Inflammatory macrophage treated with lipopolysaccharide for 1 hour (primary cell): ENCODE results near the gene B3GNT3.

Experiments
- DNase-seq, 2 donors: peaks; one replicate each; pipeline ENCODE4 v3.0.0-alpha.2; 2020 to 2022

Gene B3GNT3, protein sequence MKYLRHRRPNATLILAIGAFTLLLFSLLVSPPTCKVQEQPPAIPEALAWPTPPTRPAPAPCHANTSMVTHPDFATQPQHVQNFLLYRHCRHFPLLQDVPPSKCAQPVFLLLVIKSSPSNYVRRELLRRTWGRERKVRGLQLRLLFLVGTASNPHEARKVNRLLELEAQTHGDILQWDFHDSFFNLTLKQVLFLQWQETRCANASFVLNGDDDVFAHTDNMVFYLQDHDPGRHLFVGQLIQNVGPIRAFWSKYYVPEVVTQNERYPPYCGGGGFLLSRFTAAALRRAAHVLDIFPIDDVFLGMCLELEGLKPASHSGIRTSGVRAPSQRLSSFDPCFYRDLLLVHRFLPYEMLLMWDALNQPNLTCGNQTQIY

DNA sequence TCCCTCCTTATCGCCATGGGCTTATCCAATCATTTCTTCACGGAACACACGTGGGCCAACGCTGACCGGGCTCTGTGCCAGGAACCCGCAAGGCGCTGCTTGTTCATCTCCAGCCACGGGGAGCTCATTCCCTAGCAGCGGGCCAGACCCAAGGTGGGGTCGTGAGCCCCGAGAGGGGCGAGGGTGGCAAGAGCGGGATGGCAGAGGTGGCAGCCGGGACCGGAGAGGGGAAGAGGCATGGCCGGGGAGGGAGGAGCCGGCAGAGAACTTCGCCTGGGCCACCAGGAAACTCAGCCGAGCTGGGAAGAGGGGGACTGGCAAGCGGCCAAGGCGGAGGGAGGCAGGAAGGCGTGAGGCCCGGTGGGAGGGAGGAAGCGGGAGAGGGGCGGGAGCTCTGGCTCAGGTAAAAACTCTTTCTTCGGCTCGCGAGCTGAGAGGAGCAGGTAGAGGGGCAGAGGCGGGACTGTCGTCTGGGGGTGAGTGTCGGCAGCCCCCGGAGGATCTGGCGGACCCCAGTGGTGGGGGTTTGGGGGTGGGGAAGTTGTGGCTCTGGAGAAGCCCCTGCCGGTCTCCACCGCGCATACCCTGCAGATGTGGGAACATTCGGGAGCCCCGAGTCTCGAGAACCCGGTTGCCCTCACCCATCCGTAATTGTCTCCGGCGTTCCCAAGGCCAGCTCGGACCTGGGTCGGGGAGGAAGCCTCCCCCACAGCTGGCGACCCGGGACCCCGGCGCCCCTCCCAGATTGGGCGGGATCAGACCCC is at the start of gene B3GNT3:
Gene B3GNT3 (plus strand): TSS at position 408 of the 764 bp plus-strand sequence. CDS start 12,670 bp downstream, outside the sequence.
- DNase-seq: peak in 1 of 2 donors; percentile 23

DNA sequence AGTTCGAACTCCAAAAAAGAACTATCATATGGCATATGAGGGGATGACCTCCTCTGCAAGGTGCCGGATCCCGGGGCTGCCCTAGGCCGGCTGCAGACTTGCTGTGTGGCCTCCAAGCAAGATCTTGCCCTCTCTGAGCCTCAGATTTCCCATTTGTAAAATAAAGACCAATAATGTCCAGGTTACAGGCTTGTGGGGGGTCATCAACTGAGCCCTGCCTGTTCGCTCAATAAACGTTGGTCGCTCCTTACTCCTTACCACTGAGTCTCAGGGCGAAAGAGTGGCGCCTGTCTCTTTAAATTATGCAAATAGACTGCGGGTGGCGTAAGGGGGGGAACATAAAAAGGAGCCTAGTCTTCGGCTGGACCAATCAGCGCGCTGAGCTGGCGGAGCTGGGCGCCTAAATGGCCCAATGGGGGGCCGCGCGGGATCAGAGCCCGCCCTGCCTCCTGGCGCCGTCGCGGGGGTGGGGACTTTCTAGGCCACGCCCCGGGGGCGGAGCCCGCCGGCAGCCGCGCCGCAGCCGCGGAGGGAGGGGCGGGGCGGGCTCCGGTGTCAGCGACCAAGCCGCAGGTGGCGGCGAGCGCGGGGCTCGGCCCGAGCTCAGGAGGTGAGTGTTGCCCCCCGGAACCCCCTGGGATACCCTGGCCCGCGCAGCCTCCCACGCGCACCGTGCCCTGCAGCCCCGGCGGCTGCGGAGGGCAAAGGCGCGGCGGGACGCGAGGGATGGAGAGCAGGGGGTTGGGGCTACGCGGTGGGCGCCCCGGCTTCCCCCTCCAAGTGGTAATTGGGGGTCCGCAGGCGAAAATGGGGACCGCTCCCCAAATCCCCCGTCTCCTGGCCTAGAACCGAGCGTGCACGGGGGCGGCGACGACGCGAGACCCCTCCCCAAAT is 47.5 kb upstream of the B3GNT3 start:
- DNase-seq: peak; percentile 95 to 96

DNA sequence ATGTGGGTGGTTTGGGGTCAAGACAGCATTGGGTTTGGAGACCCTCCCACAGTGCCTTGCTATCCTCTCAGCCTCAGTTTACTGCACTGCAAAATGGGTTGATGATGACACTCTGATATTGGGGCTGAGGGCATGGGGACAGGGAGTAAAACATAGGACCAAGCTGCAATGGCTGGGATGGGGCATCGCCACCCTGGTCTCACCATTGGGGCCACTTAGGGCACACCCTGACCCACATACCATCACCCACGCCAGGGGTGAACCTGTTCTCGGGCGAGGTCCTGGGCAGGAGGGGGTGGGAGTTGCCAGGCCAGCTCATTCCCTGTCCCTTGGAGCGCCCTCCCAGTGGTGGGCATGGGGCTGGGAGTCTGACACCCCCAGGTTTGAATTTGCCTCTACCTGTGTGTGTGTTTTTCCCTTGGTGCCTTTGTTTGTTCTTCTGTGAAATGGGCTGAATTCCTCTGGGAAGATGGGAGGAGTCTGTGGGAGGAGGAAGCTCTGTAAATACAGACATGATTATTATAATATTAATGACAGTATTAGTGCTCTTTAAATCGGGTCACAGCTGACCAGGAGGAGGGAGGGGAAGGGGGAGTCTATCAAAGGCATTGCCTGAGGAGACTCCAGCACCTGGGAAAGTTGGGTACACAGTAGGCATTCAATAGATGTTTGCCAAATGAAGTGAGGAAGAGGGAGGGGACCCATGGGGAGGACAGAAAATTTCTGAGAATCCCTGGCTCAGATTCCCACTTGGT is 45.9 kb upstream of the B3GNT3 start:
- DNase-seq: no peak

DNA sequence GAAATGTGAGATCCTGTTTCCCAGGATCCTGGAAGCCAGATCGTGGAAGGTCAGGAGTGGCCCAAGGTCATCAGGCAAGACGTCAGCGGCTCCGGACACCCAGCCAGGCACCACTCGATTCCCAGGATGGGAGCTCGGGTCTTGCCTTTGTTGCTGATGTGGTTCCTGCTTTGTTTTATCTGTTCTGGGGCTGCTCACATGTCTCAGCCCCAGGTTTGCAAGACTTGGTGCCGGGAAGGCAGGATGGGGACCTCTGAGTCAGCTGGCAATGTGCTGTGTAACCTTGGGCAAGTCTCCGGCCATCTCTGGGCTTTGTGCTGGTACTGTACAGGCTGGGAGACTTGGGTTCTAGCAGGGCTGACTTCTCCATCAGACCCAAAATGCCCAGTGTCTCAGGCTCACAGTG is 45.0 kb upstream of the B3GNT3 start:
- DNase-seq: no peak

DNA sequence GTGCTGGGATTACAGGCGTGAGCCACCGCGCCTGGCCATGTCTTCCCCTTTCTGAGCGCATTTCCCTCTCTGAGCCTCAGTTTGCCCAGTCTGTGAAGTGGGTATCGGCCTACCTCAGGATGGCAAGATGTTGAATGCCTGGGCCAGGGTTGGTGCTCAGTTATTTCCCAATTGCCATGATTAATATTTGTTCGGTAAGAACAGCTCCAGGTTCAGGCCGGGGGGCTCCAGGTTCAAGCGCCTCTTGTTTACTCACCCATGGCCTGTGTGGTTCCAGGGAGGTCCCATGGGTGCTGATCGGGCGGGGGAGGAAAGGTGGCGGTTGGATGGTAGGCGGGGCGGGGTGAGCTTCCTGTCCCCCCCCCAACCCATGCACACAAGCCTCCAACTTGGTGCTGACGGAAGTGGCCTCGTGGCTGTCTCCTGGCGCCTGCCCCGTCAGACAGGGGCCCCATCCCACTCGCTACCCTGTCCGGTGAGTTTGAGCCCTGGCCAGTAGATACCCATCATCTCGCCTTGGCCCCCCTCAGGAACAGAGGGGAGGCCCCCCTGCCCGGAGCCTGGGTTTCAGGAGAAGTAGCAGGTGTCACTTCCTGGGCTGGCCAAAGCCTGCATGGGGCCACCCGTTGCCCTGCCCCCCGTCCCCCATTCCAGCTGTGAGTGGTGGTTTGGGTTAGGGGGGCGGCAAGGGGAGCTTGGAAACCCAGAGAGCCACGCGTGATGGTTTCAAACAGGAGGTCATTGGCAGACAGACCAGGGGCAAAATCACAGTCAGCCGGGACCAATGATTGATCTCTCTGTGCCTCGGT is 43.6 kb upstream of the B3GNT3 start, which contains the start of gene FCHO1:
Gene FCHO1 (plus strand): TSS at position 375 of the 809 bp plus-strand sequence. CDS start 3,688 bp downstream, outside the sequence.
- DNase-seq: peak in 1 of 2 donors; percentile 34

DNA sequence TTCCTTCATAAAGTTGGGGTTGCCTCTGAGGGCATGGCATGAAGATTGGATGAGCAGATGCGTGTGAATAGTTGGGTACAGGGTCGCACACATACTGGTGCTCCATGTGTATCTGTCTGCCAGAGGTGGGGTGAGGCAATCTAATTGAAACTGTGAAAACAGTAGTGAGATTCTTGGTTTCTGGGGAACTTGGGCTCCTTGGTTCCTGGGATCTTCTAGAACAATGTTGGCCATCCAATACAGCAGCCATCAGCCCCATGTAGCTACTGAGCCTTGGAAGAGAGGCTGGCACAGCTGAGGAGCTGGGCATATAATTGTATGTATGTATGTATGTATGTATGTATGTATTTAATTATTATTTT is 43.0 kb upstream of the B3GNT3 start:
- DNase-seq: peak in 1 of 2 donors; percentile 44

DNA sequence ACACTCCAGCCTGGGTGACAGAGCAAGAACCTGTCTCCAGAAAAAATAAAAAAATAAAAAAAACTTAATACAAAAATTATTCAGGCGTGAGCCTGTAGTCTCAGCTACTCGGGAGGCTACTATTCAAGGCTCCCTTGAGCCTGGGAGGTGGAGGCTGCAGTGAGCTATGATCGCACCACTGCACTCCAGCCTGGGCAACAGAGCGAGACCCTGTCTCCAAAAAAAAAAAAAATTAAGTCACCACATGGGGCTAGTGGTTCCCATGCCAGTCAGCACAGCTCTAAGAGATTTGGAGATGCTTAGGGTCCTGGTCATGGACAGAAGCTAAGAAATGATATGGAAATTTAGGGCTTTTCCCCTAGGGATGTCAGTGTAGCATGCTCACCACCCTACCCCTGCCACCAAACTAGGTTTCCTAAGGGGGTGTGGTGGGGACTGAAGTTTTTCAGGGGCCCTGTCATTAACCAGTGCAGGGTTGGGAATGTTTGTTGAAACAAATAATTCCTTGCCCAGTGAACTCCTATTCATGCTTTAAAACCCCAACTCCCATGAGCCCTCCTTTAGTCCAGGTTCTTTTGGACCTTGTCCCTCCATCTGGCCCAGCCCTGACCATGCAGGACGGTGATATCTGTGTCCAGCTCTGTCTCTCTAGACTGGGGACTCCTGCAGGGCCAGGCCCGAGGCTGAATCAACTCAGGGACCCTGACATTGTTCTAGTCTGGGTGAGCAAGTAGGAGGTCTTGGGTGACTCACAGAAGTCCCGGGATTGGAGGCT is 41.9 kb upstream of the B3GNT3 start:
- DNase-seq: no peak

DNA sequence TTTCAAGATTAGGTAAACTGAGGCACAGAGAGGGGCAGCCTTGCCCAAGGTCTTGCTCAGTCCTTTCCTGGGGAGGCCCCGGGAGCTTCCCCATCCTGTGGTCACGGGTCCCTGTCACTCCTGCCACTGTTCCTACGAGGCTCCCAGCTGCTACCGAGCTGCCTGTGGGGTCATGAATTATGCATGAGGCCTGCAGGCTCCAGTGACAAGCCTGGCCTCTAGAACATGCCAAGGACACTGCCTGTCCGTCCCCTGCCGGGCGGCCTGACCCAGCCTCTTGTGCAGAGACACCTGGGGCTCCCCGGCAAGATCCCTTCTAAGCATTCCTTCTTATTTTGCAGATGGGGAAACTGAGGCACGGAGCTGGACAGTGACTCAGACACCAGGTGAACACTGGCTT is 41.0 kb upstream of the B3GNT3 start:
- DNase-seq: no peak

DNA sequence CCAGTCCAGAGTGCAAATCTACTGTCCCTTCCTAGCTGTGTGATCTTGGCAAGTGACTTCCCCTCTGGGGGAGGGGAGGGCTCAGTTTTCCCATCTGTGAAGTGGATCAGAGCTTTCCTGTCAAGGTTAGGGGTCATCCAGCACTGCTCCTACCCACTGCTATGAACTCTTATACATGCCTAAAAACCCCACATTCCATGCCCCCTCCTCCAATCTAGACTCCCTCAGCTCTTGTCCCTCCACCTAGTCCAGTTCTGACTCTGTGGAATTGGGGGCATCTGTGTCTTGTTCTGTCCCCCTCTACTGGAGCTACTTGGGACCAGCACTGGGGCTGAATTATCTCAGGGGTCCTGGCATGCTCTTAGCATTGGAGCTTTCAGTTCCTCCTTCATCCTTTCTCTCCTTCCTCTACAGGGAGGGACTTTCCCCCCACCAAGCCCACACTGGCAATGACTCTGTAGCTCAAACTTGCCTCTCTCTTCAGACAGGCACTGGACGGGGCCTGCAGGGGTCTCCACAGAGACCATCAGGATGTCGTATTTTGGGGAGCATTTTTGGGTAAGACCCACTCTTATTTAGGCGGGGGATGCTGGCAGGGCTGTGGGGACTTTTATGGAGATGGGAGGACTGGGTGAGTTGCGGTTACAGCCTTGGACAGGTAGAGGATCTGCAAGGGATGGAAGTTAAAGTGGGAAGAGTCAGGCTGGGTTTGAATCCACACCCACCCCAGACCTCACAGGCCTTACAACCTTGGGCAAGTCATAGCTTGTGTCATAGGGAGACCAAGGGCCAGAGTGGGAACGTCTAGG is 40.1 kb upstream of the B3GNT3 start:
- peak; percentile 55 to 69 for DNase-seq

DNA sequence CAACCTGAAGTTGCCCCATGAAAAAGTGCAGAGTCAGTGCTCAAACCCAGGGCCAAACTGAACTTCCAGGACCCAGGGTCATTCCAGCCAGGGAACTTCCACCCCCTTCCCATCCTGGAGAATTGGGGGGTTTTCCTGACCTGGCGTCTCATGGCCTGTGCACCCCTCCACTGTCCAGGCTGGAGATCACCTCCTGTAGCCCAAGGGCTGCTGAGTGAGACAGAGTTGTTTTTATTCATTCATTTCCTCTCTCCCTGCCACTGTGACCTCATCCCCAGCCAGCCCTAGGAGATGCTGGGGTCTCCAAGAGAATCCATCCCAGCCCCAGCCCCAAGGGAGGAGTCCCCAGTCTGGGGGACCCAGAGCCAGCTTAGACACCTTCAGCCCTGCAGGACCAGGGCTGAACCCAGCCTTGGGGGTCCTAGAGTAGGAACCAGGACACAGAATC is 39.5 kb upstream of the B3GNT3 start:
- peak in 1 of 2 donors; percentile 70 for DNase-seq

DNA sequence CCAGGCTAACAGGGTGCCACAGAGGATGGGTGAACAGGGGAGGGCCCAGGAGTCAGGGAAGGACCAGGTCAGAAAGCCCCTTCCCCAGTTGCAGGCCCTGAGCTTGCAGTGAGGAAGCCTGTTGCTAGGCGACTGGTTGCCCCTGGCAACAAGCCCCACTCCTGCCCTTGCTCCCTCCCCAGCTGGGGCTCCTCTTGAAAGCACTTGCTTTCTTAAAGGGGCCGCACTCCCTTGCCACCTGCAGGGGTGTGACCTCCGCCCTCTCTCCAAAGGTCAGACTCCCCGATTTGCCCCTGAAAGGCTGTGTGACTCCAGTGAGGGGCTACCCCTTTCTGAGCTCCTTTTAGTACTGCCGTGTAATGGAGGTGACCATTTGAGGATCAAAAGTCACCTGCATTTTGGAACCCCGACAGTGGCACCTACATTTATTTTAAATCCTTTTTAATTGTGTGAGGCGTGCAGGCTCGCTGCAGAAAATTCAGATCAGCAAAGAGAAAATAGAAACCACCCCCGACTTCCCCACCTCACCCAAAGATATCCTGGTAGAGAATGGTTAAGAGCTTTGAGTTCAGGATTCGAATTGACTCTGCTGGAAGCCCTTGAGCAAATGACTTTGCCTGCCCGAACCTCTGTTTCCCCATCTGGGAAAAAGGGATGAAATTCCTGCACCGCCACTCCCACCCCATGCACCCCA is 38.8 kb upstream of the B3GNT3 start:
- no peak for DNase-seq

DNA sequence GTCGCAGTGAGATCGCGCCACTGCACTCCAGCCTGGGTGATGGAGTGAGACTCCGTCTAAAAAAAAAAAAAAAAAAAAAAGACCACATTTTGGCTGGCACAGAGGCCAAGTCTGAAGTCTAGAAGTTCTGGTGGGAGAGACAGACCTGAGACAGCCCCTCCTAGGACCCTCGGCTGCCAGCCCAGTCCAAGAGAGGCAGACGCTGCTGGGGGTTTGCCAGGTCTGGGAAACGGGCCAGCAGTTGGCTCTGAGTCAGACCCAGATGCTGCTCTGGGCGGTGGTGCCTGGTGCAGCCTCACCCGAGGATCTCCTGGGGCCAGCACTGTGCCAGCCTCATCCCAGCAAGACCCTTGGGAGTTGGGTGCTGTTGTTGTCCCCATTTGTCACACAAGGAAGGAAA is 37.8 kb upstream of the B3GNT3 start:
- DNase-seq: no peak

DNA sequence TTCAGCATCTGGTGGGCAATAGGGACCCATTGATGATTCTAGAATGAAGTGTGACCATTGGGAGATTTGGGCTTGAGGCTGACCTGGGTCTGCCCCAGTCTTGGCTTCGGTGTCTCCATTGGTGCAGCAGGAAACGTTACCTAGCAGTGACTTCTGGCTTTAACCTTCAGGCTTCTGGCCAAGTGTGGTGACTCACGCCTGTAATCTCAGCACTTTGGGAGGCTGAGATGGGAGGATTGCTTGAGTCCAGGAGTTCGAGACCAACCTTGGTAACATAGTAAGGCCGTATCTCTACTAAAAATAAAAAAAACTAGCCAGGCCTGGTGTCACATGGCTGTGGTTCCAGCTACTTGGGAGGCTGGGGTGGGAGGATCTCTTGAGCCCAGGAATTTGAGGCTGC is 36.4 kb upstream of the B3GNT3 start:
- no peak for DNase-seq

DNA sequence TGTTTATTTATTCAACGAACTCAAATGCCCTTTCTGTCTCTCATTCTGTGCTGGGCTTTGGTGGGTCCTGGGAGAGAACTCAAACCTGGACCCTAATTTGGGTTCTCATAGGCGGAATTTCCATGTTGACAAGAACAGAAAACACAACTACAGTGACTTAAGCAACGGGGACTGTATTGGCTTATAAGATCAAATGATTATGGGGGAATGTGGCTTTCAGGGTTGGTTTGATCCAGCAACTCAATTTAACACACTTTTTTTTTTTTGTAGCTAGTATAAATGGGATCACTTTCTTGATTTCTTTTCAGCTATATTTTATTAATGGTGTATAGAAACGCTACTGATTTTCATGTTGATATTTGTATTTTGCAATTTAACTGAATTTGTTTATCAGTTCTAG is 33.8 kb upstream of the B3GNT3 start:
- no peak for DNase-seq

DNA sequence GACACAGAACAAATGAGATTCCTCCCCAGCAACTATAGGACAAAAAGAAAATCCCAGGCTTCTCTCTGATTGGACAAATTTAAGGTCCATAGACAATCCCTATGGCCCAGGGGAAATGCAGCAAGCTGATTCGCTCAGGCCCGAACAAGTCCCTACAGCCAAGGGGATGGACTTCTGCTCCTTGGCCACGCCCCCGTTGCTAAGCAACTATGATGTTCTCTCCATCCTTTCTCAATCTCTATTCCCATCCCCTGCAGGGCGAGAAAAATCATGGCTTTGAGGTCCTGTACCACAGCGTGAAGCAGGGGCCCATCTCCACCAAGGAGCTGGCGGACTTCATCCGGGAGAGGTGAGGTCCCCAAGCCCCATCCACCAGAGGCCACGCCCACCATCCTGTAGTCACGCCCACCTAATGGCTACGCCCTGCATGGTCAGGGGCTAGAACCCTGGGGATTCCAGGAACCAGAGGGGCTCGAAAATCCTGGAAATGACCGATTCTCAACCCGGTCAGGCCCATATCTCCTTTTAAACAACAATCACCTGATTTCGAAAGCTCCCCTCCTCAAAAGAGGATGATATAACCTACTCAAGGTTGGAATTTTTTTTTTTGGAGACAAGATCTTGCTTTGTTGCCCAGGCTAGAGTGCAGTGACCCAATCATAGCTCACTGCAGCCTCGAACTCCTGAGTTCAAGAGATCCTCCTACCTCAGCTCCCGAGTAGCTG is 32.3 kb upstream of the B3GNT3 start:
- peak; percentile 69 to 75 for DNase-seq

DNA sequence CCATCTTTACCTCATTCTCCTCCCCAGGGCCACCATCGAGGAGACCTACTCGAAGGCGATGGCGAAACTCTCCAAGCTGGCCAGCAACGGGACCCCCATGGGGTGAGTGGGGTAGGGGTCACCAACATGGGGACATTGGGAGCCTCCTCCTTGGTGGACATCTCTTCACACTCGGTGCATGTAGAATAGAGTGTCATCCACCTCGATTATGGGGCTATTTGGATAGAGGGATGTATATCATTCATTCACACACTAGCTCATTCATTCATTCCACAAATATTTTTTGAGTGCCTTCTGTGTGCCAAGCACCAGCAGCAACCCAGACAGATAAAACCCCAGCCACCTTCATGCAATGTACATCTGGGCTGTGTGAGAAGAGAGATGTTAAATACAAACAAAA is 30.6 kb upstream of the B3GNT3 start:
- no peak for DNase-seq

DNA sequence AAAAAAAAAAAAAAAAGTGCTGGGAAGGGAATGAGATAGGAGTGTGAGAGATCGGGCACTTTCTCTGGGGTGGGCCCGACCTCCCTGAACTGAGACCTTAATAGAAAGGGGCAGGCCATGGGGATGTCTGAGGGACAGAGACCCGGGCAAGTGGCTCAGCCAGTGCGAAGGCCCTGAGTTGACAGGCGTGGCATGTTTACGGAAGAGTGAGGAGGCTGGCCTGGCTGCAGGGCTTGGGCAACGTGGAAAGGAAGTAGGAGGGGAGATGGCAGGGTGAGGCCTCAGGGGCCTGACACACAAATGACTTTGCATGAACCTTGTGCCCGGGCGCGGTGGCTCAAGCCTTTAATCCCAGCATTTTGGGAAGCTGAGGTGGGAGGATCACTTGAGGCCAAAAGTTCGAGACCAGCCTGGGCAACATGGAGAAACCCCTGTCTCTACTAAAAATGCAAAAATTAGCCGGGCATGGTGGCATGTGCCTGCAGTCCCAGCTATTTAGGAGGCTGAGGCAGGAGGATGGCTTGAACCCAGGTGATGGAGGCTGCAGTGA is 29.8 kb upstream of the B3GNT3 start:
- DNase-seq: peak; percentile 88 to 94
